HL-60/S4 treated with retinoic acid at 250 ng/mL for 4 days and 3 days (cell line): ENCODE results near the gene HOMER2.

Experiments
- in situ Hi-C: fragments of 300-500 bp; cut with MboI; formaldehyde crosslinking; loops from 2 replicates; pipeline ENCODE4 v1.7.0; 2022; ENCODE audit warnings: low sequenced_read_pairs

The HOMER2 gene

GRCh38 chr15:82952158-82953081 lies at the start of gene HOMER2:
TSS of gene HOMER2 (minus strand) at chr15:82952720. CDS start at chr15:82952535, 185 bp downstream.
- in situ Hi-C loops, result no loop called here

- in situ Hi-C loops, result loop anchor here (10.0 kb wide), 2 partner anchors 146 to 466 kb away; no protein-coding TSS in a partner anchor
Observed at GRCh38 chr15:83000672-83001031, 48.1 kb upstream of the HOMER2 start.

GRCh38 chr15:82999905-83000671 lies 47.6 kb upstream of the HOMER2 start:
- in situ Hi-C loops, result loop anchor here (10.0 kb wide), 2 partner anchors 145 to 465 kb away; no protein-coding TSS in a partner anchor

GRCh38 chr15:82999426-82999825 lies 46.9 kb upstream of the HOMER2 start:
- in situ Hi-C loops, result no loop called here

- in situ Hi-C loops, result no loop called here
Observed at GRCh38 chr15:82995938-82996337, 43.4 kb upstream of the HOMER2 start.

GRCh38 chr15:82995076-82995475 lies 42.6 kb upstream of the HOMER2 start:
- in situ Hi-C loops, result no loop called here

- in situ Hi-C loops, result no loop called here
Observed at GRCh38 chr15:82993144-82993543, 40.6 kb upstream of the HOMER2 start.

GRCh38 chr15:82992436-82992998 lies 40.0 kb upstream of the HOMER2 start:
- in situ Hi-C loops, result no loop called here

GRCh38 chr15:82986442-82986780 lies 33.9 kb upstream of the HOMER2 start:
- in situ Hi-C loops, result no loop called here

- in situ Hi-C loops, result no loop called here
Observed at GRCh38 chr15:82985688-82986441, 33.3 kb upstream of the HOMER2 start, which contains the start of gene RAMAC. TSS of gene RAMAC (plus strand) at chr15:82986210. CDS start at chr15:82989019, 2,809 bp downstream.

- in situ Hi-C loops, result no loop called here
Observed at GRCh38 chr15:82980981-82981380, 28.5 kb upstream of the HOMER2 start.

- in situ Hi-C loops, result no loop called here
Observed at GRCh38 chr15:82979726-82980125, 27.2 kb upstream of the HOMER2 start.

GRCh38 chr15:82978438-82978837 lies 25.9 kb upstream of the HOMER2 start:
- in situ Hi-C loops, result no loop called here

- in situ Hi-C loops, result no loop called here
Observed at GRCh38 chr15:82977076-82977475, 24.6 kb upstream of the HOMER2 start.

- in situ Hi-C loops, result no loop called here
Observed at GRCh38 chr15:82972990-82973389, 20.5 kb upstream of the HOMER2 start.

- in situ Hi-C loops, result no loop called here
Observed at GRCh38 chr15:82971218-82971984, 18.9 kb upstream of the HOMER2 start.

GRCh38 chr15:82970696-82971095 lies 18.2 kb upstream of the HOMER2 start:
- in situ Hi-C loops, result no loop called here

- in situ Hi-C loops, result no loop called here
Observed at GRCh38 chr15:82970078-82970686, 17.7 kb upstream of the HOMER2 start.

GRCh38 chr15:82969353-82969752 lies 16.8 kb upstream of the HOMER2 start:
- in situ Hi-C loops, result no loop called here

- in situ Hi-C loops, result no loop called here
Observed at GRCh38 chr15:82968066-82968465, 15.5 kb upstream of the HOMER2 start.
